MCF 10A (cell line): ENCODE measurements around the gene FAR2. TPM values are rescaled to one million over a fixed set of nuclear protein-coding genes. Genes with fewer than 3 reads are reported as not detected.

Experiments used
- BruUV-seq: library from RNA; stranded (reverse); fragments of 400-500 nt; replicated peaks from 2 replicates; lab custom pipeline; 2021; lab: Mats Ljungman, UMichigan
- CTCF ChIA-PET: fragments of 300-600 bp; sonication (Branson Sonifier 250); formaldehyde crosslinking; extraction: SDS; loops from one replicate; lab custom pipeline; 2021; ENCODE audit warnings: antibody characterized with exemption, inconsistent platforms; lab: Yijun Ruan, JAX
- POLR2A ChIA-PET: fragments of 300-600, 350-650 bp; sonication (Branson Sonifier 250); formaldehyde crosslinking; extraction: SDS; loops from one replicate; lab custom pipeline; 2020; ENCODE audit warnings: antibody characterized with exemption, inconsistent platforms; lab: Yijun Ruan, JAX
- DNase-seq: peaks from one replicate; pipeline ENCODE4 v3.0.0-alpha.2; 2018; ENCODE audit not compliant: unreplicated experiment
- H3K27ac Mint-ChIP-seq: one replicate; pipeline ENCODE4 v1.8.0; 2022; ENCODE audit warnings: mild to moderate bottlenecking, low read depth, mixed read lengths; ENCODE audit not compliant: unreplicated experiment
- H3K27me3 Mint-ChIP-seq: one replicate; pipeline ENCODE4 v1.8.0; 2022; ENCODE audit warnings: mixed read lengths; ENCODE audit not compliant: insufficient read depth, unreplicated experiment
- H3K36me3 Mint-ChIP-seq: one replicate; pipeline ENCODE4 v1.8.0; 2022; ENCODE audit warnings: mild to moderate bottlenecking, moderate library complexity, mixed read lengths; ENCODE audit not compliant: insufficient read depth, unreplicated experiment
- H3K4me1 Mint-ChIP-seq: one replicate; pipeline ENCODE4 v1.8.0; 2022; ENCODE audit warnings: mixed read lengths; ENCODE audit not compliant: insufficient read depth, unreplicated experiment
- H3K4me3 Mint-ChIP-seq: one replicate; pipeline ENCODE4 v1.8.0; 2022; ENCODE audit warnings: mild to moderate bottlenecking, moderate library complexity, mixed read lengths; ENCODE audit not compliant: unreplicated experiment
- H3K9me3 Mint-ChIP-seq: one replicate; pipeline ENCODE4 v1.8.0; 2022; ENCODE audit warnings: mixed read lengths; ENCODE audit not compliant: unreplicated experiment
- CTCF ChIP-seq: fragments of 200-600 bp; IDR thresholded peaks from one replicate; pipeline ENCODE4 v1.8.0; 2022; ENCODE audit warnings: antibody characterized with exemption, mild to moderate bottlenecking; ENCODE audit not compliant: unreplicated experiment
- intact Hi-C: fragments of 100-400 bp; cut with micrococcal nuclease; formaldehyde crosslinking; loops from 2 replicates; pipeline ENCODE4 v1.14.1; 2022
- total RNA-seq: library from RNA; stranded (reverse); gene quantifications from 2 replicates; pipeline ENCODE4 v1.2.3, GENCODE V29; 2022

FAR2 gene
- total RNA-seq, 1 experiment from 2014 or later: 1.7 TPM

- H3K36me3 Mint-ChIP-seq: no peaks in the 10 kb centered on the region
- peaks cover 9% of the 10 kb centered on the region for H3K9me3 Mint-ChIP-seq
- H3K4me1 Mint-ChIP-seq: no peaks in the 10 kb centered on the region
- DNase-seq: no peak
- POLR2A ChIA-PET: no interaction called here
- CTCF ChIA-PET: no interaction called here
- TF ChIP-seq CTCF: no peak
- BruUV-seq: no TSS peak
- intact Hi-C loops: no loop called here
- no peak overlapping the region for H3K4me3 Mint-ChIP-seq
- no peak overlapping the region for H3K27ac Mint-ChIP-seq
- H3K27me3 Mint-ChIP-seq: no peaks in the 10 kb centered on the region
Measured at GRCh38 chr12:29264424-29264823, 115.3 kb downstream of the FAR2 start.

DNA sequence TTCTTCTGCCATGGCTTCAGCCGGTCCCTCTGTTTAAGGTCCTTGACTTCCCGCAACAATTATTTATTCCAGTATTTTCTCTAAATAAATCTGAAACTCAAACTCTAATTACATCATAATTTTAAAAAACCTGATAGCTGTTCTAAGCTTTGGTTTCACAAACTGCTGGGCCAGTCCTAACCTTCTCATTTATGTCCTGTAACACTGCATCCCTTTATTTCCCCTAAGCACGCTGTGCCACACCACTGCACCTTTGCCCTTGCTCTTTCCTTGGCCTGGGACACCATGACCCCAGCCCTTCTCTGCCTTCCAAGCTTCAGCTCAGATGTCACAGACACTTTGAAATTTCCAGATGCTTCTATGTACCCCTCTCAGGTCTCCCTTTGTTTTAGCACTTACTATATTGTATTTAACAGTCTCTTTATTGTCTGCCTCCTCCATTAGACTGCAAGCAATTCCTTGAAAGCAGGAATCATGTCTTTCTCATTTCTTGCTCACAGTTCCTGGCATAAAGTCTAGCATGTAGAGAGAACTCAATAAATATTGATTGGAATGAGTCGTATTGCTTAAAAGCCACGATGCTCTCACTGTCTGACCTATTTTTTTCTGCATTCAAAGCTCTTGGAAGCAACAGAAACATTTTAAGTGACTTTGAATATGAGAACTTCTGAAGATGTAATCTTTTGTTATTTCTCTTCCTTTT lies 120.8 kb downstream of the FAR2 start:
- Mint-ChIP-seq H3K27me3 (no peaks in the 10 kb centered on the region), H3K4me1 (no peaks in the 10 kb centered on the region), H3K27ac (no peak overlapping the region), H3K36me3 (no peaks in the 10 kb centered on the region), H3K4me3 (no peak overlapping the region), H3K9me3 (no peaks in the 10 kb centered on the region)
- ChIA-PET POLR2A (no interaction called here), CTCF (no interaction called here)
- intact Hi-C loops: no loop called here
- no peak for TF ChIP-seq CTCF
- BruUV-seq: no TSS peak
- no peak for DNase-seq

DNA sequence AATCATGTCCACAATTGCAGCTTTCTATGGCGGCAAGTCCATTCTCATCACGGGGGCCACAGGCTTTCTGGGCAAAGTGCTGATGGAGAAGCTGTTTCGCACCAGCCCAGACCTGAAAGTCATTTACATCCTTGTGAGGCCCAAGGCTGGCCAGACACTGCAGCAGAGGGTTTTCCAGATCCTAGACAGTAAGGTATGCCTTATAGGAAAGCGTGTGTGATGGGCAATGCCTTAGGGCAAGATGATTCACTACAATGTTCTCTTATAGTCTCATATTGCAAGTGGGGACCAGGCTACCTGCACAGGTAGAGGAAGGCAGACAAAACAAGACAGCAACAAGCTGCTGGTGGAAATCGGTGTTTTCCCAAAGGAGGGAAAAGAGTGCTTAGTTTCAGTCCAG lies 121.4 kb downstream of the FAR2 start:
- no peaks in the 10 kb centered on the region for H3K27me3 Mint-ChIP-seq
- ChIA-PET POLR2A (no interaction called here), CTCF (no interaction called here)
- H3K27ac Mint-ChIP-seq: no peak overlapping the region
- intact Hi-C loops: no loop called here
- no TSS peak for BruUV-seq
- no peaks in the 10 kb centered on the region for H3K36me3 Mint-ChIP-seq
- TF ChIP-seq CTCF: no peak
- H3K9me3 Mint-ChIP-seq: no peaks in the 10 kb centered on the region
- no peak overlapping the region for H3K4me3 Mint-ChIP-seq
- DNase-seq: no peak
- H3K4me1 Mint-ChIP-seq: no peaks in the 10 kb centered on the region

DNA sequence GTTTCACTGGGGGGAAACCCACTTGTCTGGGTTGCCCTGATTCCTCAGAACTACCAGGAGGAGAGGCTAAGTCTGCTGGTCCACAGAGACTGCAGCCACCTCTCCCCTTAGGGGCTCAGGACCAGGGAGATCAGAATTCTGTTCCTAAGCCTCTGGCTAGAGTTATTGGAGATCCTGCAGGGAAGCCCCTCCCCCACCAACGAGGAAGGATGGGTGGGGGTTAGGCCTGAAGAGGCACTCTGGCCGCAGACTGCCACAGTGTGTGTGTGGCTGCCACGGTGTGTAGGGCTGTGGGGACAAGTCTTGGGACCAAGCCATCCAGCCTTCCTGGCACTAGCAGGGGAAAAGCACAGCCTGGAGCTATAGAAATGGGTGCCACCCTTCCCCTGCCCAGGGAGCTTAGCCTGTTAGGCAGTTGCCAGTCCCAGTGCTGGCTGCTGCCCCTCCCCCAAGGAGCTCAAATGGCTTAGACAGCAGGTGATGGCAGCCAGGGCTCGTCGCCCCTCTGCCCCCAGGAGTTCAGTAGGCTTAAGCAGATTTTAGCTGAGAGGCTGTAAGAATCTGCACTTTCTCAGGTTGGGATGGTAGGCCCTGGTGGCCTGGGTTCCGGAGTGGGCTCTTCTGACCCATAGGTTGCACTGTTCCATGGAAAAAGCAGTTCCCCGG lies 124.2 kb downstream of the FAR2 start:
- no peak for TF ChIP-seq CTCF
- H3K4me1 Mint-ChIP-seq: no peaks in the 10 kb centered on the region
- no peaks in the 10 kb centered on the region for H3K9me3 Mint-ChIP-seq
- ChIA-PET POLR2A (no interaction called here), CTCF (no interaction called here)
- H3K4me3 Mint-ChIP-seq: no peak overlapping the region
- no peak overlapping the region for H3K27ac Mint-ChIP-seq
- no peak for DNase-seq
- BruUV-seq: no TSS peak
- H3K27me3 Mint-ChIP-seq: no peaks in the 10 kb centered on the region
- intact Hi-C loops: no loop called here
- H3K36me3 Mint-ChIP-seq: no peaks in the 10 kb centered on the region
